Fibroblast of skin of left quadriceps (primary cell): ENCODE data around the gene FRMD4A.

Experiments
- DNase-seq, 2 experiments: peaks; one replicate each; pipeline ENCODE4 v3.0.0-alpha.2; 2013; ENCODE audit warnings: low read depth in 2 of 2

Gene FRMD4A

GRCh38 chr10:14330388-14331061 lies at the start of gene FRMD4A:
Gene FRMD4A, minus strand, starts transcription at chr10:14330924.
- DNase-seq, result no peak

- DNase-seq, result no peak
These were observed 49.0 kb upstream of the FRMD4A start for GRCh38 chr10:14379556-14380280.

GRCh38 chr10:14378387-14378960 lies 47.8 kb upstream of the FRMD4A start:
- no peak for DNase-seq

- DNase-seq, result no peak
These were observed 47.0 kb upstream of the FRMD4A start for GRCh38 chr10:14377591-14378175.

GRCh38 chr10:14374745-14375445 lies 44.2 kb upstream of the FRMD4A start:
- DNase-seq, result no peak

GRCh38 chr10:14372606-14373005 lies 41.9 kb upstream of the FRMD4A start:
- DNase-seq, result no peak

GRCh38 chr10:14371581-14371980 lies 40.9 kb upstream of the FRMD4A start:
- DNase-seq, result no peak

- DNase-seq, result no peak
These were observed 40.2 kb upstream of the FRMD4A start for GRCh38 chr10:14370894-14371293.

- no peak for DNase-seq
These were observed 39.2 kb upstream of the FRMD4A start for GRCh38 chr10:14369906-14370305.

GRCh38 chr10:14366760-14367159 lies 36.0 kb upstream of the FRMD4A start:
- no peak for DNase-seq

- no peak for DNase-seq
These were observed 34.5 kb upstream of the FRMD4A start for GRCh38 chr10:14365266-14365665.

- DNase-seq, result no peak
These were observed 31.4 kb upstream of the FRMD4A start for GRCh38 chr10:14362104-14362503.

GRCh38 chr10:14360961-14361360 lies 30.2 kb upstream of the FRMD4A start:
- DNase-seq, result no peak

- no peak for DNase-seq
These were observed 29.8 kb upstream of the FRMD4A start for GRCh38 chr10:14360515-14360914.

- DNase-seq, result no peak
These were observed 28.3 kb upstream of the FRMD4A start for GRCh38 chr10:14358886-14359573.

GRCh38 chr10:14356921-14357320 lies 26.2 kb upstream of the FRMD4A start:
- DNase-seq, result no peak

GRCh38 chr10:14355750-14356149 lies 25.0 kb upstream of the FRMD4A start:
- DNase-seq, result no peak

- DNase-seq, result no peak
These were observed 22.7 kb upstream of the FRMD4A start for GRCh38 chr10:14353291-14353913.

- DNase-seq, result no peak
These were observed 19.3 kb upstream of the FRMD4A start for GRCh38 chr10:14350006-14350405.

GRCh38 chr10:14349081-14349480 lies 18.4 kb upstream of the FRMD4A start:
- DNase-seq, result no peak

GRCh38 chr10:14345262-14345661 lies 14.5 kb upstream of the FRMD4A start:
- DNase-seq, result no peak
